ENCODE results near the gene NOTUM.
"Not testable (repeated sequence)": the region's sequence is repeated elsewhere in the genome, so short reads cannot be mapped to it uniquely, and the experiment has no call there.

Gene NOTUM

GRCh38 chr17:81958633-81959342 lies 2.2 kb downstream of the NOTUM start:
- no peaks in the 10 kb centered on the region for H3K9me3 ChIP-seq (replicated peaks in 1 of 11)
- peaks cover 64 to 73% (median 70%) of the 10 kb centered on the region in 11 experiments for H3K27me3 ChIP-seq
- no peaks in the 10 kb centered on the region for H3K36me3 ChIP-seq
- no peak for TF ChIP-seq Cebpa-rat (IDR thresholded peaks at IDR 0.05)
- peaks cover 0 to 44% (median 18%) of the 10 kb centered on the region in 11 experiments; a peak in 16 of 22 replicates for H4K20me1 ChIP-seq
- peak overlapping the region in 2 of 11 experiments; percentile 61 to 66; a peak in 2 of 22 replicates for H3K9ac ChIP-seq
- H3K4me2 ChIP-seq: peak overlapping the region; percentile 87 to 98 (median 94); a peak in 19 of 22 replicates
- H3K4me3 ChIP-seq: peak overlapping the region in 7 of 10 experiments; percentile 54 to 69 (median 58); a peak in 6 of 20 replicates
- H3K27ac ChIP-seq: no peak overlapping the region
- peaks cover 14 to 28% (median 23%) of the 10 kb centered on the region in 10 experiments; a peak in 19 of 20 replicates for H3K4me1 ChIP-seq

DNA sequence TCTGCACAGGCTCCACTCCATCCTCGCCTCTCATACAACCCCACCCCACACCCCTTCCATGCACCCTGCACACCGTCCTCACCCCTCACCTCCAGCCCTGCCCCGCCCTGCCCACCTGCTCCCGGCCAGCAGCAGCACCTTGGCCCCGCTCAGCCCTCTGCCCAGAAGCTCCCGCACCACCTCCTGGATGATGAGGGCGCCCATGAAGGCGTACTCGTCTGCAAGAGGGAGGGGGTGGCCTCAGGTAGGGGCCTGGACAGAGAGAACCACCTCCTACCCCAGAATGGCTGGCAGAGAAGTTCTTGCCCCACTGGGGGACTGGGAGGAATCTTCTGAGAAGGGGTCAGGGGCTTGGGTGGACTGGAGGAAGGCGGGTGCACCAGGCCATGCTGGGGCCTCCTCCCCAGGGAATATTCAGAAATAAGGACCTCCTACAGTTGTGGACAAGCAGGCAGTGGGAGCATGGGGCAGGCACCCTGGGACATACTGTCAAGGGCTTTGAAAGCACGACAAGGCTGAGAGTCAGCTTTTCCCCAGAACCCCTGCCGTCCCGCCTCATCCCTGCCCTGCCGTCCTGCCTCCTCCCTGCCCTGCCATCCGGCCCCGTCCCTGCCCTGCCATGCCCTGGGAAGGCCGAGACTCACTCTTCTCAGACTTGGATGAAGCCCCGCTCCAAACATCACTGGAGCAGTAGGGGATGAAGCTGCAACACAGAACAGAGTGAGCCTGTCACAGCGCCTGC lies 3.1 kb downstream of the NOTUM start:
- Histone ChIP-seq H3K9ac (no peak overlapping the region; a peak in 1 of 22 replicates), H3K9me3 (replicated peaks in 1 of 11) (no peaks in the 10 kb centered on the region), H4K20me1 (peaks cover 0 to 41% (median 18%) of the 10 kb centered on the region in 11 experiments; a peak in 16 of 22 replicates), H3K4me3 (no peak overlapping the region), H3K36me3 (no peaks in the 10 kb centered on the region), H3K4me1 (peaks cover 14 to 30% (median 24%) of the 10 kb centered on the region in 10 experiments; a peak in 19 of 20 replicates), H3K27me3 (peaks cover 55 to 64% (median 61%) of the 10 kb centered on the region in 11 experiments), H3K27ac (no peak overlapping the region), H3K4me2 (no peak overlapping the region)
- no peak for TF ChIP-seq Cebpa-rat (IDR thresholded peaks at IDR 0.05)

DNA sequence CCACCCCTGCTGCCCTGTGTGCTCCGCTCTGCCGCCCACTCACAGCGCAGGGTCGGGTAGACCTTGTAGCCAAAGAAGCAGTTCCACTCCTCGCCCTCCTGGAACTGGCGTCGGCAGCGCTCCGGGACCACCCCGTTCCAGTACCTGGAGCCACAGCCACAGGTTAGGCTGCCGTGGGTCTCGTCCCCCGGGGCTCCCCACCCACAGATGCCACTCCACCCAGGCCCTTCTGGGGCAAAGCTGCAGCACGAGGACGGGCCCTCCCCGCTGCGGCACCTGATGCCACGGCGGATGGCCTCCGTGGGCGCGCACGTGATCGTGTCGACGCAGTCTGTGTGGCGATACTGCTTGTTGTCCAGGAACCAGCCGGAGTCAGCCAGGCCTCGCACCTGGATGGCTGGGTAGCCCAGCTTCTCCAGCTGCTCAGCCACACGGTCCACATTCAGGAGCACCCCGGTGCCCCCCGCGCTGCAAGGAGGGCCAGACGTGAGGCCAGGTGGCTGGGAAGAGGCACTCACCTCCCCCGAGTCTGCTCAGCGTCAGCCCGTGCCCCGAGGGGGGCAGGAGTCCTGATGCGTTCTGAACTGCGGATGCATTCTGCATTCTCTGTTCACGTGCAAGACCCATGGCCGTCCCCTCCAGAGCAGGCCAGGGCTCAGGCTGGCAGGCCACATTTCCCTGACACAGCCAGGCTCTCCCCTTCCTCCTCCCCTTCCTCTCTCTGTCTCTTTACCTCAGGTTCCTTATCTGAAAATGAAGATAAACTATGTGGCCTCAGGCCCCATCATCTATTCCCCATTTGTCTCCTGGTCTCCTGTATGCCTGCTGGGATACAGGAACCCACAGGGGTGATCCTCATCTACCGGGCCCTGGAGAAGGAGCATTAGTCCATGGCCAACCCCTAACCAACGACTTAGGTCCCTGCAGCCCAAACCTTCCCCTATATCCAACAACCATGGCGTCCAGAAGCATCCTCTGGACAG lies 4.1 kb downstream of the NOTUM start:
- H4K20me1 ChIP-seq: peaks cover 0 to 31% (median 14%) of the 10 kb centered on the region in 11 experiments; a peak in 15 of 22 replicates
- H3K9me3 ChIP-seq (replicated peaks in 1 of 11): no peaks in the 10 kb centered on the region
- H3K27ac ChIP-seq: no peak overlapping the region
- H3K36me3 ChIP-seq: no peaks in the 10 kb centered on the region
- H3K27me3 ChIP-seq: peaks cover 46 to 54% (median 51%) of the 10 kb centered on the region in 11 experiments
- H3K9ac ChIP-seq: no peak overlapping the region
- peaks cover 14 to 34% (median 26%) of the 10 kb centered on the region in 10 experiments; a peak in 19 of 20 replicates for H3K4me1 ChIP-seq
- no peak for TF ChIP-seq Cebpa-rat (IDR thresholded peaks at IDR 0.05)
- no peak overlapping the region for H3K4me3 ChIP-seq
- no peak overlapping the region for H3K4me2 ChIP-seq

DNA sequence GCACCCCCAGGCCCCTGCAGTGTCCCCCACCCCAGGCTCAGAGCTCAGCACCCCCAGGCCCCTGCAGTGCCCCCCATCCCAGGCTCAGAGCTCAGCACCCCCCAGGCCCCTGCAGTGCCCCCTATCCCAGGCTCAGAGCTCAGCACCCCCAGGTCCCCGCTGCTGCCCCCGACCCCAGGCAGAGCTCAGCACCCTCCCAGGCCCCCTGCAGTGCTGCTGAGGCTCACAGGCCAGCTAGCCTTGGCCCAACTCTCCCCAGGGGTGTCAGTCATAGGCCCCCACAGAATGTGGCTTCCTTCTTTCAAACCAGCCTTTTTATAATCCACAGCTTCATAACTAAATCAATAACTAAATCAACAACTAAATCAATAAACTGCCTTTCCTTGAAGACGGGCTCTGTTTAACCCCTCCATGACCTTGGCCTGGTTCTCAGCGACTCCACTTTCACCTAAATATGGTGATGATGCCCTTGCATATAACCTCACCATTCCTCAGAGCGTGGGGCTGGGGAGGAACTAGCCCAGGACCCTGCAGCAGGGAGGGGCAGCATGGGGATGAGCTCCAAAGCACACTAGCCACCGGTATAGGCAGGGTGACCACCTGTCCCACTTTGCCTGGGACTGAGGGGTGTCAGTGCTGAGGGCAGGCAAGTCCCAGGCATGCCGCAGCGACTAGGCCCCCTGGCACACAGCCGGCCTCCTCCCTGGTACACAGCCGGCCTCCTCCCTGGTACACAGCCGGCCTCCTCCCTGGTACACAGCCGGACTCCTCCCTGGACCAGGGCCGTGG lies 5.0 kb downstream of the NOTUM start:
- no peak overlapping the region for H3K27ac ChIP-seq
- peak overlapping the region in 1 of 11 experiments; percentile 37; a peak in 2 of 22 replicates for H3K9ac ChIP-seq
- no peak overlapping the region for H3K4me3 ChIP-seq
- H3K4me1 ChIP-seq: peaks cover 12 to 27% (median 23%) of the 10 kb centered on the region in 10 experiments; a peak in 19 of 20 replicates
- peaks cover 0 to 26% (median 11%) of the 10 kb centered on the region in 11 experiments; a peak in 15 of 22 replicates for H4K20me1 ChIP-seq
- TF ChIP-seq Cebpa-rat (IDR thresholded peaks at IDR 0.05): no peak
- no peak overlapping the region for H3K4me2 ChIP-seq
- no peaks in the 10 kb centered on the region for H3K9me3 ChIP-seq (replicated peaks in 1 of 11)
- H3K27me3 ChIP-seq: peaks cover 36 to 45% (median 42%) of the 10 kb centered on the region in 11 experiments
- H3K36me3 ChIP-seq: no peaks in the 10 kb centered on the region

DNA sequence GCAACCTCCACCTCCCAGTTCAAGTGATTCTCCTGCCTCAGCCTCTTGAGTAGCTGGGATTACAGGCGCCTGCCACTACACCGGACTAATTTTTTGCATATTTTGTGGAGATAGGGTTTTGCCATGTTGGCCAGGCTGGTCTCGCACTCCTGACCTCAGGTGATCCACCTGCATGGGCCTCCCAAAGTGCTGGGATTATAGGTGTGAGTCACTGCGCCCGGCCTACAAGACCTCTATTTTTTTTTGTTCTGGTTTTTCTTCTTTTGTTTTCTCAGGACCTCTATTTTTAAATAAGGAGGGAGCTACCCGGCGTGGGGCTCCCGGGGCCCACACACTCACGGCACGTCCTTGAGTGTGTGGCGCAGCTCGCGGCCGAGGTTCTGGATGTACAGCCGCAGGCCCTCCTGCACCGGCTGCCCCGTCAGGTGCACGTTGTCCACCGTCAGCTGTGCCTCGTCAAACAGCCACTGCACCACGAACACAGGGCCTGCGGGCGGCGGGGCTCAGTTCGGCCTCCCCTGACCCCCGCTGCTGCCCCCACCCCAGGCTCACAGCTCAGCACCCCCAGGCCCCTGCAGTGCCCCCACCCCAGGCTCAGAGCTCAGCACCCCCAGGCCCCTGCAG lies 5.8 kb downstream of the NOTUM start:
- Histone ChIP-seq H3K4me1 (peaks cover 4 to 19% (median 15%) of the 10 kb centered on the region in 10 experiments; a peak in 19 of 20 replicates), H3K9ac (no peak overlapping the region), H4K20me1 (peaks cover 0 to 18% (median 4%) of the 10 kb centered on the region in 11 experiments; a peak in 15 of 22 replicates), H3K27ac (no peak overlapping the region), H3K4me2 (no peak overlapping the region), H3K9me3 (replicated peaks in 1 of 11) (no peaks in the 10 kb centered on the region), H3K36me3 (no peaks in the 10 kb centered on the region), H3K4me3 (no peak overlapping the region), H3K27me3 (peaks cover 28 to 37% (median 34%) of the 10 kb centered on the region in 11 experiments)
- no peak for TF ChIP-seq Cebpa-rat (IDR thresholded peaks at IDR 0.05)

GRCh38 chr17:81954131-81955057 lies 6.6 kb downstream of the NOTUM start:
- Histone ChIP-seq H3K4me2 (no peak overlapping the region), H3K4me3 (no peak overlapping the region), H3K9ac (no peak overlapping the region), H3K27me3 (peaks cover 21 to 29% (median 26%) of the 10 kb centered on the region in 11 experiments), H3K4me1 (peaks cover 0 to 13% (median 7%) of the 10 kb centered on the region in 10 experiments; a peak in 13 of 20 replicates), H3K36me3 (no peaks in the 10 kb centered on the region), H4K20me1 (peaks cover 0 to 14% (median 0%) of the 10 kb centered on the region in 11 experiments; a peak in 4 of 22 replicates), H3K27ac (no peak overlapping the region), H3K9me3 (replicated peaks in 1 of 11) (no peaks in the 10 kb centered on the region)
- TF ChIP-seq Cebpa-rat (IDR thresholded peaks at IDR 0.05): no peak

GRCh38 chr17:81953443-81953842 lies 7.5 kb downstream of the NOTUM start:
- H3K4me3 ChIP-seq; H3K4me1 ChIP-seq; H3K9me3 ChIP-seq (replicated peaks in 1 of 11); H3K27ac ChIP-seq; H4K20me1 ChIP-seq; H3K9ac ChIP-seq; H3K36me3 ChIP-seq; H3K4me2 ChIP-seq: not testable (repeated sequence)
- peaks cover 11 to 19% (median 17%) of the 10 kb centered on the region in 11 experiments for H3K27me3 ChIP-seq
